Thyroid gland (tissue), 4 donors: ENCODE results near the gene SEMA7A. TPM values are rescaled to one million over a fixed set of nuclear protein-coding genes. Genes with fewer than 3 reads are reported as not detected.

Experiments used
- DNase-seq, 2 donors: peaks; one replicate each; pipeline ENCODE4 v3.0.0-alpha.2; 2019
- H3K27ac ChIP-seq, 3 donors: fragments of 200-600 bp; sonication (generic); 1 replicate in 2 of 3; 2 replicates in 1 of 3; pipeline ENCODE4 v1.5.1; 2016 to 2019; ENCODE audit warnings: mild to moderate bottlenecking in 1 of 3, moderate library complexity in 1 of 3
- H3K27me3 ChIP-seq: fragments of 200-600 bp; sonication (generic); one replicate; pipeline ENCODE4 v1.5.1; 2019
- H3K36me3 ChIP-seq, 2 donors: fragments of 200-600 bp; sonication (generic); one replicate each; pipeline ENCODE4 v1.5.1; 2016 to 2019
- H3K4me1 ChIP-seq, 2 donors: fragments of 200-600 bp; sonication (generic); one replicate each; pipeline ENCODE4 v1.5.1; 2017 to 2019
- H3K4me3 ChIP-seq, 3 donors: fragments of 200-600 bp; sonication (generic); replicated peaks in 1 of 3; 1 replicate in 2 of 3; 2 replicates in 1 of 3; pipeline ENCODE4 v1.5.1; 2016; ENCODE audit warnings: mild to moderate bottlenecking in 1 of 3
- H3K9me3 ChIP-seq: fragments of 200-600 bp; sonication (generic); one replicate; pipeline ENCODE4 v1.5.1; 2017
- POLR2A ChIP-seq, 2 donors: fragments of 450-650 bp; IDR thresholded peaks; one replicate each; pipeline ENCODE4 v1.6.1; 2017; ENCODE audit warnings: antibody characterized with exemption in 2 of 2, mild to moderate bottlenecking in 2 of 2, moderate library complexity in 1 of 2
- WGBS, 2 donors: methylation state at CpG; one replicate each; pipeline ENCODE4 v1.1.5; 2017; 5-methylcytosine and 5-hydroxymethylcytosine counted together
- intact Hi-C: fragments of 100-400 bp; cut with DNase I; formaldehyde crosslinking; loops from one replicate; pipeline ENCODE4 v1.15.1; 2023
- total RNA-seq, 4 donors: library from RNA; depleted of rRNA; stranded (reverse); fragments of >200 nt; gene quantifications; one replicate each; pipeline ENCODE4 v1.2.3, GENCODE V29; 2016
- TF ChIP-seq, protein P1 (sequence below), 6 experiments: fragments of 200-600 bp in 3 of 6; fragments of 450-650 bp in 3 of 6; sonication (generic) in 3 of 6; IDR thresholded peaks; one replicate each; pipeline ENCODE4 v1.5.1; 2016 to 2019; ENCODE audit warnings: antibody characterized with exemption in 6 of 6, mild to moderate bottlenecking in 2 of 6, inconsistent platforms in 1 of 6, moderate library complexity in 1 of 6

Gene SEMA7A
- total RNA-seq, 4 donors from 2014 or later = 0.29 to 2.0 (median 1.6) TPM

DNA sequence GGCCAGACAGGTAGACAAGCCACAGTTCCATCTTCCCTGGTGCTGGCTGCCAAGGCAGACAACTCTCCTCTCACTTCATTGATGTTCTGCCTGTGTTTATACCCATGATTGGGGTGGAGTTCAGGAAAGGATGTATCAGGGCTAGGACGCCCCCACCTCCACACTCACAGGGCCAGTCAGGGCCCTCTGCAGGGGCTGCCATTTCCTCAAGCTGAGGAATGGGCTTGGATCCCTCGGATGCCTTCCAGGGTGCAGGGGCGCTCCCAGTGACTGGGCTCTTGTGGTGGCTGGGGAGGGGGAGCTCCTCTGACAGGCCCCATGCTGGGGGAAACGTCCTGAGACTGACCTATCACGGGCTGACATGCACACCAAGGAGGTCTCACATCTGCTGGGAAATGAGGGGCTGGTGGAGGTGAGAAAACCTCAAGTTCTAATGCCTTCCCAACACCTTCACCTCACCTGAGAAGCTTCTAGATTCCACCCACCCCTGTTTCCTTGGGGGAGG is 31.4 kb downstream of the SEMA7A start:
- no peaks in the 10 kb centered on the region for H3K4me1 ChIP-seq
- intact Hi-C loops = no loop called here
- H3K9me3 ChIP-seq = no peaks in the 10 kb centered on the region
- H3K27me3 ChIP-seq = no peaks in the 10 kb centered on the region
- no peaks in the 10 kb centered on the region for H3K36me3 ChIP-seq
- no peak for DNase-seq
- 77 to 79% methylated on average over 5 of the region's 5 CpGs for WGBS, 2 donors
- TF ChIP-seq POLR2A (IDR thresholded peaks at IDR 0.05) = no peak
- TF ChIP-seq, protein P1, sequence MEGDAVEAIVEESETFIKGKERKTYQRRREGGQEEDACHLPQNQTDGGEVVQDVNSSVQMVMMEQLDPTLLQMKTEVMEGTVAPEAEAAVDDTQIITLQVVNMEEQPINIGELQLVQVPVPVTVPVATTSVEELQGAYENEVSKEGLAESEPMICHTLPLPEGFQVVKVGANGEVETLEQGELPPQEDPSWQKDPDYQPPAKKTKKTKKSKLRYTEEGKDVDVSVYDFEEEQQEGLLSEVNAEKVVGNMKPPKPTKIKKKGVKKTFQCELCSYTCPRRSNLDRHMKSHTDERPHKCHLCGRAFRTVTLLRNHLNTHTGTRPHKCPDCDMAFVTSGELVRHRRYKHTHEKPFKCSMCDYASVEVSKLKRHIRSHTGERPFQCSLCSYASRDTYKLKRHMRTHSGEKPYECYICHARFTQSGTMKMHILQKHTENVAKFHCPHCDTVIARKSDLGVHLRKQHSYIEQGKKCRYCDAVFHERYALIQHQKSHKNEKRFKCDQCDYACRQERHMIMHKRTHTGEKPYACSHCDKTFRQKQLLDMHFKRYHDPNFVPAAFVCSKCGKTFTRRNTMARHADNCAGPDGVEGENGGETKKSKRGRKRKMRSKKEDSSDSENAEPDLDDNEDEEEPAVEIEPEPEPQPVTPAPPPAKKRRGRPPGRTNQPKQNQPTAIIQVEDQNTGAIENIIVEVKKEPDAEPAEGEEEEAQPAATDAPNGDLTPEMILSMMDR (IDR thresholded peaks at IDR 0.05) = no peak
- no peak overlapping the region for H3K27ac ChIP-seq
- no peak overlapping the region for H3K4me3 ChIP-seq

DNA sequence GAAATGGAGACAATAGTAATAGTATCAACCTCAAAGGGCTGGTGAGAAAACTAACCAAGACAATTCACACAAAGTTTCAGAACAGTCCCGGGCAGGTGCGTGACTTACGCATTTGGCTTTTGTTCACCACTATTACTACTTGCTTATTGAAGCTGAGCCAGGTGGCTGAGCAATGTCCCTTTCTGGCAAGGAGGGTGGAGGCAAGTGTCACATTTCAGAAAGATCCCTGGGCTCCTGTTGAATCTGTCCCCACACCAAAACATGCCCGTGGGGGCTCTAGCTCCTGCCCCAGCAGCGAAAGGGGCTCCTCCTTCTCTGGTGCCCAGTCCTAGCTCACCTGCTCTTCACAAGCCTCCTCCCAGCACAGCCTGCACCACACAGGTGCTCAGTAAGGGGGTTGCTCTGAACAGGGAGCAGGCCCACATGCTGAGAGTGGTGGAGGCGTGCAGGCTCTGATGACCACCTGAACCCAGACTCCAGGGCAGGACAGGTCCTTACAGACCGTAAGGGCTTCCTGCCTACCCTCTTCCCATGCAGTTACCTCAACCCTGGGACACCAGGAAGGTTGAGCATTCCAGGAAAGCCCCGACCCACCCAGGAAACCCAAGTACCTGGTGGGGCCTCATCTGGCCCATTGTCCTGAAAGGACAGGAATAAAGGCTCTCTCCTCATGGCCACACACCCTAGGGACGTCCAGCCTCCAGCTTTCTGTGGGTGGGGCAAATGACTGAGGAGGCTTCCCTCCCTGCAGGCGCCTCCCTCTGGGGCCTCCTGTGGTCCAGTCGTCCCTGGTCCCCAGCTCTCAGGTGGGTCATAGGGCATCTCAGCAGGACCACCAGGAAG is 32.6 kb downstream of the SEMA7A start:
- TF ChIP-seq, protein P1 (IDR thresholded peaks at IDR 0.05) = no peak
- TF ChIP-seq POLR2A (IDR thresholded peaks at IDR 0.05) = no peak
- intact Hi-C loops = no loop called here
- DNase-seq = peak in 1 of 2 donors; percentile 9
- no peaks in the 10 kb centered on the region for H3K36me3 ChIP-seq
- H3K27me3 ChIP-seq = no peaks in the 10 kb centered on the region
- H3K27ac ChIP-seq = no peak overlapping the region
- no peaks in the 10 kb centered on the region for H3K9me3 ChIP-seq
- no peaks in the 10 kb centered on the region for H3K4me1 ChIP-seq
- WGBS, 2 donors = 48 to 64% methylated on average over 9 to 11 of the region's 11 CpGs
- H3K4me3 ChIP-seq = no peak overlapping the region

DNA sequence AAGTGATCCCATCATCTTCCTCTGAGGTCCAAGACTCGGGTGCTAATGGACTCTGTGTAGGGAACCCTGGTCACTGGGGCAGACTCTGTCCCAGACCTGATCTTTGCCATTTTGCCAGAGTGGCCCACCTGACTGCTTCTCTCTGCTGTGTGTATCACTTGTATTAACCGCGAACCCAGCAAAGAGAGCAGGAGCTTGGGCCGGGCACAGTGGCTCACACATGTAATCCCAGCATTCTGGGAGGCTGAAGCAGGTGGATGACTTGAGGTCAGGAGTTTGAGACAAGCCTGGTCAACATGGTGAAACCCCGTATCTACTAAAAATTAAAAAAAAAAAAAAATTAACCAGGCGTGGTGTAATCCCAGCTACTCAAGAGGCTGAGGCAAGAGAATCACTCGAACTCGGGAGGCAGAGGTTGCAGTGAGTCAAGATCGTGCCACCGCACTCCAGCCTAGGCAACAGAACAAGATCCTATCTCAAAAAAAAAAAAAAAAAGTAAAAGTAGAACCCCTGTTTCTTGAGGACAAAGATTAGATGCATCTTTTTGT is 33.4 kb downstream of the SEMA7A start:
- Histone ChIP-seq H3K27ac (no peak overlapping the region), H3K9me3 (no peaks in the 10 kb centered on the region), H3K4me1 (no peaks in the 10 kb centered on the region), H3K27me3 (no peaks in the 10 kb centered on the region), H3K4me3 (no peak overlapping the region), H3K36me3 (no peaks in the 10 kb centered on the region)
- DNase-seq = no peak
- TF ChIP-seq, protein P1 (IDR thresholded peaks at IDR 0.05) = no peak
- TF ChIP-seq POLR2A (IDR thresholded peaks at IDR 0.05) = no peak
- intact Hi-C loops = no loop called here
- 78 to 80% methylated on average over 10 of the region's 10 CpGs for WGBS, 2 donors

- intact Hi-C loops = no loop called here
- 49 to 58% methylated on average over 4 to 5 of the region's 5 CpGs for WGBS, 2 donors
- Histone ChIP-seq H3K4me3 (no peak overlapping the region), H3K36me3 (no peaks in the 10 kb centered on the region), H3K4me1 (no peaks in the 10 kb centered on the region), H3K27ac (no peak overlapping the region), H3K9me3 (no peaks in the 10 kb centered on the region), H3K27me3 (no peaks in the 10 kb centered on the region)
- TF ChIP-seq, protein P1 (IDR thresholded peaks at IDR 0.05) = no peak
- TF ChIP-seq POLR2A (IDR thresholded peaks at IDR 0.05) = no peak
- DNase-seq = no peak
Measured at GRCh38 chr15:74399511-74400312, 34.0 kb downstream of the SEMA7A start.
